ENCODE results near the gene SALL2. TPM values are rescaled to one million over a fixed set of nuclear protein-coding genes. Genes with fewer than 3 reads are reported as not detected.

SALL2 gene
- total and polyA plus RNA-seq, 4 donors, result 2.9 to 10.2 (median 8.1) TPM

GRCh38 chr14:21520767-21521166 lies 5.4 kb downstream of the SALL2 start:
- Histone ChIP-seq H3K36me3 (ENCODE audit: control insufficient read depth in 4 of 4, insufficient read depth in 4 of 4, low read length in 4 of 4) (peaks cover 0 to 18% (median 3%) of the 10 kb centered on the region in 4 donors), H3K4me3 (no peak overlapping the region), H3K4me1 (ENCODE audit: control insufficient read depth in 5 of 5, insufficient read depth in 5 of 5, low read length in 5 of 5) (peaks cover 0 to 4% (median 2%) of the 10 kb centered on the region in 5 donors), H3K9ac (ENCODE audit: insufficient read depth in 1 of 2, low read length in 2 of 2) (no peak overlapping the region), H3K9me3 (ENCODE audit: control insufficient read depth in 4 of 4, insufficient read depth in 3 of 4, low read length in 3 of 4) (no peaks in the 10 kb centered on the region), H3K27ac (ENCODE audit: low read depth in 1 of 2, low read length in 1 of 2) (no peak overlapping the region), H3K27me3 (ENCODE audit: control insufficient read depth in 3 of 3, insufficient read depth in 3 of 3, low read length in 2 of 3) (no peaks in the 10 kb centered on the region)
- ATAC-seq (ENCODE audit: insufficient read depth, low FRiP score), result no peak
- 75 to 94% methylated on average over 1 of the region's 1 CpG for WGBS, 2 donors
- DNase-seq, result no peak
- no peak for TF ChIP-seq CTCF (IDR thresholded peaks at IDR 0.05; ENCODE audit: control extremely low read depth, extremely low read depth)

DNA sequence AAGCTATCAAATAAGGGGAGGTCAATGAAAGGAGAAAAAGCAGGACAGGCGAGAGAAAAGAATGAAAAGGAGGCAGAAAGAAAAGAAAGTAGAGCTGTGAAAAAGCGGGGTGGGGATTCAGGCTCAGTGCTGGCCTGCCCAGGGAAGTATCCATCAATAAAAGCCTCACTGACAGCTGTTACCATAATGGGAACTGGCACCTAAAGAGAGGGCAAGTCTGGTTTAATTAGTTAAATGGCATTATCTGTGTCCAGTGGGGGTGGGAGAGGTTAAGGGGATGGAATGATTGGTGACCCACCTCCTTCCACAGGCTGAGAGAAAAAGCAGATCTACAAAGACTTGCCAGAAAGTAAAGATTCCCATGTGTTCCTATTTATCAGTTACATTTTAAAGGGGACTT lies 7.4 kb downstream of the SALL2 start:
- no peak overlapping the region for H3K27ac ChIP-seq (ENCODE audit: low read depth in 1 of 2, low read length in 1 of 2)
- TF ChIP-seq CTCF (IDR thresholded peaks at IDR 0.05; ENCODE audit: control extremely low read depth, extremely low read depth), result no peak
- ATAC-seq (ENCODE audit: insufficient read depth, low FRiP score) (no peak), DNase-seq (no peak)
- H3K4me3 ChIP-seq, result no peak overlapping the region
- H3K27me3 ChIP-seq (ENCODE audit: control insufficient read depth in 3 of 3, insufficient read depth in 3 of 3, low read length in 2 of 3), result no peaks in the 10 kb centered on the region
- no peaks in the 10 kb centered on the region for H3K9me3 ChIP-seq (ENCODE audit: control insufficient read depth in 4 of 4, insufficient read depth in 3 of 4, low read length in 3 of 4)
- H3K9ac ChIP-seq (ENCODE audit: insufficient read depth in 1 of 2, low read length in 2 of 2), result no peak overlapping the region
- peaks cover 0 to 2% (median 0%) of the 10 kb centered on the region in 5 donors for H3K4me1 ChIP-seq (ENCODE audit: control insufficient read depth in 5 of 5, insufficient read depth in 5 of 5, low read length in 5 of 5)
- WGBS, 2 donors, result 91 to 94% methylated on average over 2 of the region's 2 CpGs
- H3K36me3 ChIP-seq (ENCODE audit: control insufficient read depth in 4 of 4, insufficient read depth in 4 of 4, low read length in 4 of 4), result peaks cover 0 to 9% (median 1%) of the 10 kb centered on the region in 4 donors

- H3K9ac ChIP-seq (ENCODE audit: insufficient read depth in 1 of 2, low read length in 2 of 2), result no peak overlapping the region
- no peak for TF ChIP-seq CTCF (IDR thresholded peaks at IDR 0.05; ENCODE audit: control extremely low read depth, extremely low read depth)
- no peak overlapping the region for H3K4me3 ChIP-seq
- DNase-seq (no peak), ATAC-seq (ENCODE audit: insufficient read depth, low FRiP score) (no peak)
- no peaks in the 10 kb centered on the region for H3K27me3 ChIP-seq (ENCODE audit: control insufficient read depth in 3 of 3, insufficient read depth in 3 of 3, low read length in 2 of 3)
- H3K27ac ChIP-seq (ENCODE audit: low read depth in 1 of 2, low read length in 1 of 2), result no peak overlapping the region
- no peaks in the 10 kb centered on the region for H3K9me3 ChIP-seq (ENCODE audit: control insufficient read depth in 4 of 4, insufficient read depth in 3 of 4, low read length in 3 of 4)
- H3K36me3 ChIP-seq (ENCODE audit: control insufficient read depth in 4 of 4, insufficient read depth in 4 of 4, low read length in 4 of 4), result no peaks in the 10 kb centered on the region
- WGBS, 2 donors, result 95 to 97% methylated on average over 1 of the region's 1 CpG
- H3K4me1 ChIP-seq (ENCODE audit: control insufficient read depth in 5 of 5, insufficient read depth in 5 of 5, low read length in 5 of 5), result peaks cover 0 to 9% (median 6%) of the 10 kb centered on the region in 5 donors
These were observed 11.8 kb downstream of the SALL2 start for GRCh38 chr14:21514341-21514740.
